Psoas muscle (tissue), 8 donors: Measurements from ENCODE around the gene NTRK3. TPM values are rescaled to one million over a fixed set of nuclear protein-coding genes. Genes with fewer than 3 reads are reported as not detected.

ENCODE experiments used
- ATAC-seq, 4 donors: fragments of 200-7000 bp; cut with Tn5 transposase; one replicate each; pipeline ENCODE4 v1.9.1; 2020; ENCODE audit warnings: moderate library complexity in 3 of 4, mild to moderate bottlenecking in 2 of 4
- DNase-seq, 2 donors: peaks; one replicate each; pipeline ENCODE4 v3.0.0-alpha.2; 2020
- H3K27ac ChIP-seq: fragments of 200-600 bp; one replicate; pipeline ENCODE4 v1.8.0; 2022
- H3K27me3 ChIP-seq, 3 donors: fragments of 200-600 bp in 1 of 3; one replicate each; pipeline versions ENCODE4 v1.6.1 to v1.8.0; 2013 to 2022; ENCODE audit warnings: low read length in 2 of 3, mild to moderate bottlenecking in 2 of 3, moderate library complexity in 1 of 3; ENCODE audit not compliant: insufficient read depth in 3 of 3
- H3K36me3 ChIP-seq, 2 donors: fragments of 200-600 bp in 1 of 2; one replicate each; pipeline versions ENCODE4 v1.6.1 to v1.8.0; 2013 to 2022; ENCODE audit warnings: low read depth in 1 of 2, mild to moderate bottlenecking in 1 of 2, moderate library complexity in 1 of 2; ENCODE audit not compliant: insufficient read depth in 1 of 2
- H3K4me1 ChIP-seq: fragments of 200-600 bp; one replicate; pipeline ENCODE4 v1.8.0; 2022
- H3K4me3 ChIP-seq: fragments of 200-600 bp; one replicate; pipeline ENCODE4 v1.8.0; 2022; ENCODE audit warnings: mild to moderate bottlenecking
- H3K9me3 ChIP-seq: fragments of 200-600 bp; one replicate; pipeline ENCODE4 v1.8.0; 2022
- CTCF ChIP-seq: fragments of 200-600 bp; IDR thresholded peaks from one replicate; pipeline ENCODE4 v1.8.0; 2022; ENCODE audit warnings: antibody characterized with exemption
- WGBS, 3 donors: extraction: QIAGEN DNeasy Blood & Tissue Kit; methylation state at CpG; one replicate each; pipeline versions ENCODE4 v1.1.6 to v1.1.7; 2013; 5-methylcytosine and 5-hydroxymethylcytosine counted together
- intact Hi-C, 2 donors: fragments of 100-400 bp; cut with DNase I; formaldehyde crosslinking; loops; one replicate each; pipeline versions ENCODE4 v1.11.0 to v1.14.2; 2022
- polyA plus RNA-seq, 3 donors: library from polyadenylated mRNA; stranded (reverse); fragments of 200-250 nt; gene quantifications; one replicate each; pipeline ENCODE4 v1.2.3, GENCODE V29; 2013
- total RNA-seq, 4 donors: library from RNA; stranded (reverse); fragmentation: NEBNext Ultra II Directional in 2 of 4; extraction: Animal tissue kit (Norgen Biotek cat#: 25700) in 2 of 4; gene quantifications; one replicate each; pipeline versions ENCODE4 v1.2.1 to v1.2.4, GENCODE V29; 2021 to 2023
- donor health status: healthy with polysubstance abuse.
- donor health status: DM: no; HTN: no; CAD: no; lungs with moderate emphysema.
- donor health status: Bipolar disorder and iron deficiency.
- donor health status: healthy.
- donor health status: DM: yes; HTN: yes; CAD: no.
- donor health status: DM: no; HTN: no; CAD: no.
- donor health status: DM: no; HTN: no; CAD: no.
- donor health status: DM: yes; HTN: yes; CAD: no.

The NTRK3 gene
- total and polyA plus RNA-seq, 7 donors: 0.17 to 1.7 (median 0.57) TPM

DNA sequence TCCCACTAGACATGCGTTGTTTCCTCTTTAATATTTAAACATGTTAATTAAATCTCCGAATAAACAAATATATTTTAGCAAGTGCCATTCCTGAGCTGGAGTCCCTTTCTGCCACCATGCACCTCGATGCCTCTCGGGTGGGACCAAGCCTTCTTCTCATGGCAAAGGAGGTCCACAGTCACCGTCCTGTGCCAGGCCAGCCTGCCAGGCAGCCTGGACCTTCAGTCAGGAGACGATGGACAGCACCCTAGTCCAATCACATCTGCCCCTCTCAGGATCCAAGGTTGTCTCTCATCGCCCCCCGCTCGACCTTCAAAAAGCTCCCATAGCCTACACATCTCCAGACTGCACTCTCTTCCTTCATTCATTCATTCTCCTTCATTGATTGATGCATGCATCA is 22.6 kb downstream of the NTRK3 start:
- Histone ChIP-seq H3K27me3 (no peaks in the 10 kb centered on the region), H3K27ac (no peak overlapping the region), H3K9me3 (no peaks in the 10 kb centered on the region), H3K36me3 (no peaks in the 10 kb centered on the region), H3K4me3 (no peak overlapping the region), H3K4me1 (no peaks in the 10 kb centered on the region)
- ATAC-seq (no peak), DNase-seq (no peak)
- intact Hi-C loops: no loop called here
- no peak for TF ChIP-seq CTCF
- 91 to 93% (median 92%) methylated on average over 9 of the region's 9 CpGs for WGBS, 3 donors

- peaks cover 0 to 6% (median 4%) of the 10 kb centered on the region in 3 donors for H3K27me3 ChIP-seq
- H3K9me3 ChIP-seq: no peaks in the 10 kb centered on the region
- H3K36me3 ChIP-seq: no peaks in the 10 kb centered on the region
- H3K4me1 ChIP-seq: no peaks in the 10 kb centered on the region
- no peak overlapping the region for H3K4me3 ChIP-seq
- DNase-seq (no peak), ATAC-seq (no peak)
- 73 to 87% (median 77%) methylated on average over 4 of the region's 4 CpGs for WGBS, 3 donors
- intact Hi-C loops: no loop called here
- H3K27ac ChIP-seq: no peak overlapping the region
- TF ChIP-seq CTCF: no peak
Measured at GRCh38 chr15:88232771-88233201, 23.8 kb downstream of the NTRK3 start.

DNA sequence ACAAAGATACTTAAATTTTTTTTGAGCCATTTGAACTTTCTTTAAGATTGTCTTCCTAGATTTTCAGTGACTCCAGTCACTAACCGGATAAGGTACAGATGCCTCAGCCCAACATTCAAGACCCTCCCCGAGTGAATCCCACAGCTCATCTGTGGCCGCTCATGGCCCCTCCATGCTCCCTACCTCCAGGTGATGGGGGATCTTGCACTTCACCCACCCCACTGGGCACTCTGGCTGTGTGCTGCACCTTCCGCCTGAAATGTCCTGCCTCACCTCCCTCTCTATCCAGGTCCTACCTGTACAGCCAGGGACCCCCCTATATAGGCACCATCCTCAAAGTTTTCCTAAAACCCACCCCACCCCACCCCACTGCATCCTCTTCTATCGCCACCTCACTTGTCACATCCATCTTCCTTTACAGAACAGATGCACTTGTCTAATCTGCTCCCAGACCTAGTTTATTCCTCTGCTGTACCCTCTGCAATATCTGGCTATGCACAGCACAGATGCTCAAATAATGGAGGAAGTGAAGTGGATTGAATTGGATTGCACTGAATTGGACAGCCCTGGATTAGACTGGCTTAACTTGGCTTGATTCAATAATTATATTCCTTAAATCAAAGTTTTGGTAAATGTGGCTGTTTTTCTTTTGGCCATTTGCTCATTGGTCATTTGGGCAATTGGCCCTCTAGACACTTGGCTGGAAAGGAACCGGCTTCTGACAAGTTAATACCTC is 24.5 kb downstream of the NTRK3 start:
- Histone ChIP-seq H3K27ac (no peak overlapping the region), H3K4me3 (no peak overlapping the region), H3K36me3 (no peaks in the 10 kb centered on the region), H3K4me1 (no peaks in the 10 kb centered on the region), H3K9me3 (no peaks in the 10 kb centered on the region), H3K27me3 (peaks cover 0 to 6% (median 5%) of the 10 kb centered on the region in 3 donors)
- DNase-seq (no peak), ATAC-seq (no peak)
- WGBS, 3 donors: 78 to 92% (median 81%) methylated on average over 6 of the region's 6 CpGs
- no peak for TF ChIP-seq CTCF
- intact Hi-C loops: no loop called here

DNA sequence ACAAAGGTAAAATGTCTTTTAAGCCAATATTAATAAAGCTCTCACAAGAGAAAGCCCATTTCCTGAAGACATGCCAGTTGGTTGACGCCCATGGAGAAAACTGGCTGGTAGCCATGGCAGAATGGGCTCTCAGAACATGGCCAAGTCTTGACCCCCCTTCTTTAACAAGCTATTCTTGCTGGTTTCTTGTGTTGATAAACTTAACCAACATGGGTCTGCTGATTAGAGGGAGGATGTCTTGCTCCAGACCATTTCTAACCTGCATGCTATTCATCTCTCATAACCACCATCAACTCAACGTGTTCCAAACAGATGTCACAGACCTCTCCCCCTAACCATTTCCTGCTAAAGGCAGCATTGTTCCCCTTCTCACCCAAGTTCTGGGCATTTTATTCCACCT is 25.7 kb downstream of the NTRK3 start:
- Histone ChIP-seq H3K27ac (no peak overlapping the region), H3K4me1 (no peaks in the 10 kb centered on the region), H3K4me3 (no peak overlapping the region), H3K36me3 (no peaks in the 10 kb centered on the region), H3K27me3 (peaks cover 0 to 6% (median 5%) of the 10 kb centered on the region in 3 donors), H3K9me3 (no peaks in the 10 kb centered on the region)
- 19 to 30% (median 30%) methylated on average over 2 of the region's 2 CpGs for WGBS, 3 donors
- DNase-seq (no peak), ATAC-seq (no peak)
- no peak for TF ChIP-seq CTCF
- intact Hi-C loops: no loop called here

GRCh38 chr15:88225461-88225860 is 31.1 kb downstream of the NTRK3 start:
- H3K9me3 ChIP-seq: no peaks in the 10 kb centered on the region
- intact Hi-C loops: no loop called here
- TF ChIP-seq CTCF: no peak
- no peak overlapping the region for H3K27ac ChIP-seq
- no peak overlapping the region for H3K4me3 ChIP-seq
- H3K36me3 ChIP-seq: no peaks in the 10 kb centered on the region
- 69 to 89% (median 83%) methylated on average over 5 of the region's 5 CpGs for WGBS, 3 donors
- ATAC-seq (no peak), DNase-seq (no peak)
- peaks cover 0 to 6% (median 5%) of the 10 kb centered on the region in 3 donors for H3K27me3 ChIP-seq
- no peaks in the 10 kb centered on the region for H3K4me1 ChIP-seq
